ENCODE measurements around the gene DIP2C.

DNA sequence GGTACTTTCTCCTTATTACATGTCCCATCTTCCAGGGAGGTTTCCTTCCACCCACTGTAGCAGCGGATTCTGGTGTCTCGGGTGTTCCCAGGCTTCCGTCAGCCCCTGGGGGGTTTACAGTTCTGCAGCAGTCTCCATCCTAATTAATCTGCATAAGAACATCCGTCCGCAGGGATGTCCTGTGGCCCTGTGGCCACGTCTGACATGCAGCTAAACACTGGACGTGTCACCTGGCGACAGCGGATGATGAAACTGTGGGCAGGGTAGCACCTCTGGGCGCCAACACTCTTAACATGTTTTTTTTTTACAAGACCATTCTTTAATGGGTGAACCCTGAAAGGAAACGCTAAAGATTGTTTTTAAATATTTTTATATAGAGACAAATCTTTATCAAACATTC, 58.2 kb downstream of the DIP2C start:
- TF ChIP-seq ZNF121 (CRISPR knock-in tag; IDR thresholded peaks at IDR 0.05): no peak
- TF ChIP-seq, protein P1, sequence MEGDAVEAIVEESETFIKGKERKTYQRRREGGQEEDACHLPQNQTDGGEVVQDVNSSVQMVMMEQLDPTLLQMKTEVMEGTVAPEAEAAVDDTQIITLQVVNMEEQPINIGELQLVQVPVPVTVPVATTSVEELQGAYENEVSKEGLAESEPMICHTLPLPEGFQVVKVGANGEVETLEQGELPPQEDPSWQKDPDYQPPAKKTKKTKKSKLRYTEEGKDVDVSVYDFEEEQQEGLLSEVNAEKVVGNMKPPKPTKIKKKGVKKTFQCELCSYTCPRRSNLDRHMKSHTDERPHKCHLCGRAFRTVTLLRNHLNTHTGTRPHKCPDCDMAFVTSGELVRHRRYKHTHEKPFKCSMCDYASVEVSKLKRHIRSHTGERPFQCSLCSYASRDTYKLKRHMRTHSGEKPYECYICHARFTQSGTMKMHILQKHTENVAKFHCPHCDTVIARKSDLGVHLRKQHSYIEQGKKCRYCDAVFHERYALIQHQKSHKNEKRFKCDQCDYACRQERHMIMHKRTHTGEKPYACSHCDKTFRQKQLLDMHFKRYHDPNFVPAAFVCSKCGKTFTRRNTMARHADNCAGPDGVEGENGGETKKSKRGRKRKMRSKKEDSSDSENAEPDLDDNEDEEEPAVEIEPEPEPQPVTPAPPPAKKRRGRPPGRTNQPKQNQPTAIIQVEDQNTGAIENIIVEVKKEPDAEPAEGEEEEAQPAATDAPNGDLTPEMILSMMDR (IDR thresholded peaks at IDR 0.05): no peak
- TF ChIP-seq, protein P2, sequence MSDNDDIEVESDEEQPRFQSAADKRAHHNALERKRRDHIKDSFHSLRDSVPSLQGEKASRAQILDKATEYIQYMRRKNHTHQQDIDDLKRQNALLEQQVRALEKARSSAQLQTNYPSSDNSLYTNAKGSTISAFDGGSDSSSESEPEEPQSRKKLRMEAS (CRISPR knock-in tag; IDR thresholded peaks at IDR 0.05): no peak
- TF ChIP-seq, protein P3, sequence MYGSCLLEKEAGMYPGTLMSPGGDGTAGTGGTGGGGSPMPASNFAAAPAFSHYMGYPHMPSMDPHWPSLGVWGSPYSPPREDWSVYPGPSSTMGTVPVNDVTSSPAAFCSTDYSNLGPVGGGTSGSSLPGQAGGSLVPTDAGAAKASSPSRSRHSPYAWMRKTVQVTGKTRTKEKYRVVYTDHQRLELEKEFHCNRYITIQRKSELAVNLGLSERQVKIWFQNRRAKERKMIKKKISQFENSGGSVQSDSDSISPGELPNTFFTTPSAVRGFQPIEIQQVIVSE (CRISPR knock-in tag; IDR thresholded peaks at IDR 0.05; ENCODE audit: borderline replicate concordance): no peak
- TF ChIP-seq CREM (CRISPR knock-in tag; IDR thresholded peaks at IDR 0.05): no peak
- TF ChIP-seq, protein P4, sequence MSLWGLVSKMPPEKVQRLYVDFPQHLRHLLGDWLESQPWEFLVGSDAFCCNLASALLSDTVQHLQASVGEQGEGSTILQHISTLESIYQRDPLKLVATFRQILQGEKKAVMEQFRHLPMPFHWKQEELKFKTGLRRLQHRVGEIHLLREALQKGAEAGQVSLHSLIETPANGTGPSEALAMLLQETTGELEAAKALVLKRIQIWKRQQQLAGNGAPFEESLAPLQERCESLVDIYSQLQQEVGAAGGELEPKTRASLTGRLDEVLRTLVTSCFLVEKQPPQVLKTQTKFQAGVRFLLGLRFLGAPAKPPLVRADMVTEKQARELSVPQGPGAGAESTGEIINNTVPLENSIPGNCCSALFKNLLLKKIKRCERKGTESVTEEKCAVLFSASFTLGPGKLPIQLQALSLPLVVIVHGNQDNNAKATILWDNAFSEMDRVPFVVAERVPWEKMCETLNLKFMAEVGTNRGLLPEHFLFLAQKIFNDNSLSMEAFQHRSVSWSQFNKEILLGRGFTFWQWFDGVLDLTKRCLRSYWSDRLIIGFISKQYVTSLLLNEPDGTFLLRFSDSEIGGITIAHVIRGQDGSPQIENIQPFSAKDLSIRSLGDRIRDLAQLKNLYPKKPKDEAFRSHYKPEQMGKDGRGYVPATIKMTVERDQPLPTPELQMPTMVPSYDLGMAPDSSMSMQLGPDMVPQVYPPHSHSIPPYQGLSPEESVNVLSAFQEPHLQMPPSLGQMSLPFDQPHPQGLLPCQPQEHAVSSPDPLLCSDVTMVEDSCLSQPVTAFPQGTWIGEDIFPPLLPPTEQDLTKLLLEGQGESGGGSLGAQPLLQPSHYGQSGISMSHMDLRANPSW (CRISPR knock-in tag; conservative IDR thresholded peaks at IDR 0.05; ENCODE audit: low read depth): no peak
- no peak for TF ChIP-seq CREB1 (CRISPR knock-in tag; IDR thresholded peaks at IDR 0.05)
- no peak for TF ChIP-seq SMAD3 (CRISPR knock-in tag; IDR thresholded peaks at IDR 0.05; ENCODE audit: borderline replicate concordance)
- no peak for TF ChIP-seq JUN (CRISPR knock-in tag; IDR thresholded peaks at IDR 0.05)
- TF ChIP-seq FOXJ3 (CRISPR knock-in tag; IDR thresholded peaks at IDR 0.05; ENCODE audit: borderline replicate concordance): no peak
- no peak for TF ChIP-seq NR3C1 (CRISPR knock-in tag; conservative IDR thresholded peaks at IDR 0.05; ENCODE audit: low read depth)
- TF ChIP-seq, protein P5, sequence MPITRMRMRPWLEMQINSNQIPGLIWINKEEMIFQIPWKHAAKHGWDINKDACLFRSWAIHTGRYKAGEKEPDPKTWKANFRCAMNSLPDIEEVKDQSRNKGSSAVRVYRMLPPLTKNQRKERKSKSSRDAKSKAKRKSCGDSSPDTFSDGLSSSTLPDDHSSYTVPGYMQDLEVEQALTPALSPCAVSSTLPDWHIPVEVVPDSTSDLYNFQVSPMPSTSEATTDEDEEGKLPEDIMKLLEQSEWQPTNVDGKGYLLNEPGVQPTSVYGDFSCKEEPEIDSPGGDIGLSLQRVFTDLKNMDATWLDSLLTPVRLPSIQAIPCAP (CRISPR knock-in tag; IDR thresholded peaks at IDR 0.05): no peak

All from WTC11 (cell line).